ENCODE measurements around the gene ZNF407.

Gene ZNF407

DNA sequence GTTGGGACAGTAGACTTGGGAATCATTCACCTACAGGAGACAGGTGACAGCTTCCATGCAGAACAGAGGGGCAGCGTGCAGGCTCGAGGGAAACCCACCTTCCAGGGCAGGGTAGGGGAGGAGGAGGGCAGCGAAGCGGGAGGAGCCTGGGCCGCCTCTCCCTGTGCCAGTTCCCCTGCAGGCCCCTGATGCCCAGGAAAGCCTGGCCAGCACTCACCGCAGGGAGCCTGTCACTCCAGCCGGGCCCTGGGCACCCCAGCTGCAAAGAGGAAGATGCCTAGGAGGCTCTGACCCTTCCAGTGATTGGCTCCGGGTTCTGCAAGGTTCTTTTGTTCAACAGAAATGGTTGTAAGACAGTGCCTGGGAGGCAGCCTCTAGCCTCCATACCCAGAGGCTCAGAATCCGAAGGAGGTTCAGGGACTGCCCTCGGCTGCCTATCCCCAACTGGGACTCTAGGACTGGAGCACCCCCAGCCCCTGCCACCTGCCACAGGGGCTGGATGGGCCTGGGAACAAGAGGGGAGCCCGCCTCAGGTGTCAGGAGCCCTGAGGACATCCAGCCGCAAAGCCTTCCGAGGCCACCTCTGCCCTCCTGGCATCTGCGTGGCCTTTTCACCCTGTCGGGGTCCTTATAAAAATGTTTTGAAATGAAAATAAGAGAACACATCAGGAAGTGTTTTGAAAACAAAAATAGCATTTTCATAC lies 508.0 kb downstream of the ZNF407 start:
- DNase-seq (ENCODE audit: low read depth): no peak

DNA sequence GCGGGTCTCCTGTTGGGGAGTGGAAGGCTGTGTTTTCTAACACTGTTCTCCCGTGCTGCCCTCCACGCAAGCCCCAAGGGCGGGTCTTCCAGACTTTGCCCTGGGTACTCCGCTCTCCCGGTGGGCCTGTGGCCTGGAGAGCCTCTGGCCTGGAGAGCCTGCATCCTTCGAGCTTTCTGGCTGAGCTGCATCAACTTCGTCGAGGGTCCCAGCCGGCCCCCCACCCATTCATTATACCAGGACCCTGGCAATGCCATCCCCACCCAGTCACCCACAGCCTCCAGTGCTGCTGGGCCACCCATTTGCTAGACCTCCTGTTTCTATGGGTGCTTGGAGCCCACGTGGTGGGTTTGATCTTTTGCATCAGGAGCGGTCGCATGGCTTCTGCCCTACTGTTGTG lies 509.1 kb downstream of the ZNF407 start:
- no peak for DNase-seq (ENCODE audit: low read depth)

DNA sequence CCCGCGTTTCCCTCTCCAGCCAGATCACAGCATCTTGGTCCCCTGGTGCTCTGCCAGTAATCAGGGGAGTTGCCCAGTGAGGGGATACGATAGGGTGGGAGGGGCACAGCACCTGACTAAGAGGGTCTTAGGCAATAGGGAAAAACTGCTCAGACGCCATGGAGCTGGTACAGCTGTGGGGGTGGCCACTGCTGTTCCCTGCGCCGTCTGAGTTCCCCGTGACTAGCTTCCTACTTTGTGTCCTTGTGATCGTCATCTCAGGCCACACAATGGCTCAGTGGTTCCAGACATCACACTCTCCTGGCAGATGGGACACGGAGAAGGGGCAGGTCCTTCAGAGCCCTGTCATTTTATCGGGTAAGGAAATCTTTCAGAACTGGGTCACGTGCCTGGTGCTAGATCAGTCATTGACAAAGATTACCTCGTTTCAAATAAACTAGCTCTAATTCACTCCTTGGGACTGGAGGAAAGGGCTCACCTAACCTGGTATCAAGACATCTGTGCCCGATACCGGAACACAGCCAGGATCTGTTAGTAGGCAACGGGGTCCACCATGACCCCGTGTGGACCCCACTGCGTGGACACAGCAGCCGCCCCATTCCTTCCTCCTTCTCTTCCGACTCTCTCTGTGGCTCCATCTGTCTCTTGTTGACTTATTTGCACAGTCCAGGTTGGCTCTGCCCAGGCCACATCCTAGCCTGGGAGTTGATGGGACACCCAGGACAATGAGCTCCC lies 509.7 kb downstream of the ZNF407 start:
- DNase-seq (ENCODE audit: low read depth): no peak

DNA sequence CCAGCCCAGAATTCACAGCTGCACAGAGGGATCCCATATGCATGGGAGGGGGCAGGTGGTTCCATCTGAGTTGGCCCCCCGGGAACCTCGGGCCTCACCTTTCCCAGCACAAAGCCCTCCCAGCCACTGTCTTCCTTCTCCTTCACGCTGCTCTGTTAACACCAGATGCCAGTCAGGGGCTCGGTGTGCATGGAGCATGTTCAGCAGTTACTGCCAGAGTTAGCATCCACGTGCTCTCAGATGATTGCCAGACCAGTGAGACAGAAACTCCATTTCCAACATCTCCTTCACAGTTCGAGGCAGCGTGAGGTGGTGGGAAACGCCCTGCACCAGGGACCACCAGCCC lies 510.2 kb downstream of the ZNF407 start:
- no peak for DNase-seq (ENCODE audit: low read depth)

DNA sequence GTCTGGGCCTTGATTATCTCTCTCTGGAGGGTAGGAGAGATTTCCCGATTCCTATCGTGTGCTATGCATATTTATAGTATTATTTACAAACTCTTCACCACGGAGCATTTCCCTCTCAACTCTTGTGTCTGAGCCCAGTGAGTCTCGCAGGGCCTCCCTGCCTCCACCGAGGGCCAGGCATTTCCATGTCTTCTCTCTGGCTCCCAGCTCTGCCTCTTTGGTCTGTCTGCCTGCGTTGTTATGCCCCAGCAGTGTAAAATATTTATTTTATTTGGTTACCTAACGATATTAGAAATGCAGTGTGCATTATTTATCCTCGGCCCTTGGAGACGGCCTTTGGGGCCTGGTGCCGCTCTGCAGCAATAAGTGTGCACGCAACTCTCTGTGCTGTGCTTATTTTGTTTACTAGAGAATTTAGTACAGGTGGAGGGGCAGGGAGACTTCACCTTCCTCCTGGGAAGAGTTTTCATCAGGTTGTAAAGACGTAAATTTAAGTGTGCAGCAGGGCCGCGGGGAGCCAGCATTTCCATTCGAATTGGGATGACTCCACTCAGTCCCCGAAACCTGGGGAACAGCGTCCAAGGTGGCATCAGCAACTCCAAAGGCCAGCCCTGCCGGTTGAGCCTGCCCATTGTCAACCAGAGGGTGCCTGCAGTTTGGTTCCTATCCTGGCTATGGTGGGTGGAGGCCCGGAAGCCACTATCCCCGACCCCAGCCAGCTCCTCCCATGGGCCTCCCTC lies 511.1 kb downstream of the ZNF407 start:
- DNase-seq (ENCODE audit: low read depth): no peak

DNA sequence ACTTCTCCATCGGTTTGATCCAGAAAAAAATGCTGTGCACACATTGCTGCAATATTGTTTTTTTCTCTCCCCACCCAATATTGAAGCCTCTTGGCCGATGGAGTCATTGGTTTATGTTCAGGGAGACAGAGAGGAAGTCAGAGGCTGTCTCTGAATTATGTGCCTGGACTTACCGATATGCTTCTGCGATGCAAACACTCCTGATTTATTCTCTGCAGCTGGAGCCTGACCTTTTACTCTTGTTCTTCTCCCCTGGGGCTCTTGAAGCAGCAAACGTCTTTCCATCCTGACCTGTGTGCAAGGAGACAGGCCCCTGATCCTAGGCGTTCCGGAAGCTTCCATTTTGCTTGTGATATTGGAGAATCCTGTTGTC lies 511.6 kb downstream of the ZNF407 start:
- no peak for DNase-seq (ENCODE audit: low read depth)

DNA sequence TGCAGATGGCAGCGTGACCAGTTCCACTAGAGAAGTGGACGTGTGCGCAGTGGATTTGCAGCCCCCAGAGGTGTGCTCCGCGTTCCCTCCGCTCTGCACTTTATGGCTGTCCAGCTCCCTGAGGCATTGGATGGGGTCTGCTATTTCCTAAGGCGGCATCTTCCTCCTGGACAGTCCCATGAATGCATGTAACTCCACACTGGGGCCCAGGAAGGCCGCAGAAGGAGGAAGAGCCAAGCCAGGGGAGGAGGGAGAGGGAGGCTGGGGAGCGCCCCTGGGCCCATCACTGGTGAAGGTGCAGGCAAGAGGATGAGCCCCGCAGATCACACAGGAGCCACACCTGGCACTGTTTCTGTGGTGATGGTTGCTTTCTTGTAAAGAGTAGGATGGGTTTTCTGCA lies 512.1 kb downstream of the ZNF407 start:
- no peak for DNase-seq (ENCODE audit: low read depth)

GRCh38 chr18:75110311-75110710 lies 512.6 kb downstream of the ZNF407 start:
- no peak for DNase-seq (ENCODE audit: low read depth)

- no peak for DNase-seq (ENCODE audit: low read depth)
Observed at GRCh38 chr18:75110846-75111415, 513.3 kb downstream of the ZNF407 start.

- no peak for DNase-seq (ENCODE audit: low read depth)
Observed at GRCh38 chr18:75111760-75112159, 514.1 kb downstream of the ZNF407 start.

DNA sequence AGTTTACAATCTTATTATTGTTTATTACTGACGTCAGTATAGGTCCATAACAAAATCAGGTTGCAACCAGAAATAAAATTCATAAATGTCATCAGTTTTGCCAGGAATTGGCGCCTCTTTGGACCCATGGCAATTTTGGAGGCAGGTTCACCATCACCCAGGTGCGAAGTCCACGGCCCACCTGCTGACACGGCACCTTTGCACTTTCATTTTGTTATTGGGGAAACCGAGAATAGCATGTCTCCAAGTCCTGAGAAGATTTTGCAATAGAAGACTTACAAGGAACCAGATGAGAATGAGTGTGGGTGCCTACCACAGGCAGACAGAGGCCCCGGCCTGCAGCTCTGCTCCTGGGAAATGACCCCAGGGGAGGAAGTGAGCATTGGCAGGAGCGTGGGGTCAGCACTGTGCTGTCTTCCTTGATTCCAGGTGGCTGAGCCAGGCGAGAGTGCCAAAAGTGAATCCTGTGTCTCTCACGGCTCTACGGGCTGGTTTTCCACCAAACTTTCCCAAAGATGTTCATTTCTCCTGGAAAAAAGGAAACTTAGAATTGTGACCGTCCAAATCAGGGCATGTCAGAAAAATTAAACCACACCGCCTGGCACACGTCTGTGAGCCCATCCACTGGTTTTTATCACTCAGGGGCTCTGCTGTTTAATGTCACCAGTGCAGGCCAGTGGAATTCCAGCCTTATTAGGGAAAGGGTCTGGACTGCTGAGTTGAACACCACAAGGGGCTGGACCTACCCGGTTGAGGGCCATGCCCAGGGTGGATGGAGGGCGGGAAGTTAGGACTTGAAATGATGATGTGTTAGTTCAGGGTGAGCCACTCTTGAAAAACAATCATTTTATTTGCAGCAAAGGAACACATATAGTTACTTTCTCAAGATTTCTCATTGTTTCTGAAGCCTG lies 514.8 kb downstream of the ZNF407 start:
- no peak for DNase-seq (ENCODE audit: low read depth)

DNA sequence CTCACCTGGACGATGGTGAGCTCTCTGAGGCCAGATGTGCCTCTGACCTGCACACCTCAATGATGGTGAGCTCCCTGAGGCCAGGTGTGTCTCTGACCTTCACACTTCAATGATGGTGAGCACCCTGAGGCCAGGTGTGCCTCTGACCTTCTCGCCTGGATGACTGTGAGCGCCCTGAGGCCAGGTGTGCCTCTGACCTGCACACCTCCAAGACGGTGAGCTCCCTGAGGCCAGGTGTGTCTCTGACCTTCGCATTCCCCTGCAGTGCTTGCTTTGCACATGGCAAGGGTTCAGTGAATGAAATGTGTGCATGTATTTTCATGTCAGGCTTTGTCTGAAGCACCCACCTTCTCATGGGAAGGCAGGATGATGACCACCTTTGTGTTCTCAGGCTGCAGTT lies 515.8 kb downstream of the ZNF407 start:
- DNase-seq (ENCODE audit: low read depth): no peak

DNA sequence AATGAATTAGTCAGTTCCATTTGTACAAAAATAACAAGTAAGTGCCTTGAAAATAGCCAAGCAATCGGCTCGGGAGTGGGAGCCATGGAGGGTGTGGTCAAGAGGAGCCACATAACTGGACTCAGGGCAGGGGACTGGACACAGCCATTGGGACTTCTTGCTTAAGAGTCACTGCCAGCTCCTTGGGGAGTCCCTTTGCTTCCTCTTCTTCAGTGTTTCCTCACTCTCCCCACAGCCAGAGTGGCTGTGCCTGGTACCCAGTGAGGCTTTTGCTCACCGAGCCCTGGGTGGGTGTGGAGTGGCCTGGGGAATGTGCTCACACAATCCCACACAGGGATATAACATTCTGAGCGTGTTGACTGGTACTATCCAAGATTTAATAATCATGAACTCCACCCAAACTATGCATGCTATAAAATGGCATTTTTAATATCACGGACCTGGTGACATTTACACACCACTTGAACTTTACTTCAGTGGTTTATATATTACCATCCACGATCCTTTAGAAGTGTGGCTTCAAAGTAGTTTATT lies 516.6 kb downstream of the ZNF407 start:
- no peak for DNase-seq (ENCODE audit: low read depth)
